ENCODE data around the gene ABCB6.

The ABCB6 gene

DNA sequence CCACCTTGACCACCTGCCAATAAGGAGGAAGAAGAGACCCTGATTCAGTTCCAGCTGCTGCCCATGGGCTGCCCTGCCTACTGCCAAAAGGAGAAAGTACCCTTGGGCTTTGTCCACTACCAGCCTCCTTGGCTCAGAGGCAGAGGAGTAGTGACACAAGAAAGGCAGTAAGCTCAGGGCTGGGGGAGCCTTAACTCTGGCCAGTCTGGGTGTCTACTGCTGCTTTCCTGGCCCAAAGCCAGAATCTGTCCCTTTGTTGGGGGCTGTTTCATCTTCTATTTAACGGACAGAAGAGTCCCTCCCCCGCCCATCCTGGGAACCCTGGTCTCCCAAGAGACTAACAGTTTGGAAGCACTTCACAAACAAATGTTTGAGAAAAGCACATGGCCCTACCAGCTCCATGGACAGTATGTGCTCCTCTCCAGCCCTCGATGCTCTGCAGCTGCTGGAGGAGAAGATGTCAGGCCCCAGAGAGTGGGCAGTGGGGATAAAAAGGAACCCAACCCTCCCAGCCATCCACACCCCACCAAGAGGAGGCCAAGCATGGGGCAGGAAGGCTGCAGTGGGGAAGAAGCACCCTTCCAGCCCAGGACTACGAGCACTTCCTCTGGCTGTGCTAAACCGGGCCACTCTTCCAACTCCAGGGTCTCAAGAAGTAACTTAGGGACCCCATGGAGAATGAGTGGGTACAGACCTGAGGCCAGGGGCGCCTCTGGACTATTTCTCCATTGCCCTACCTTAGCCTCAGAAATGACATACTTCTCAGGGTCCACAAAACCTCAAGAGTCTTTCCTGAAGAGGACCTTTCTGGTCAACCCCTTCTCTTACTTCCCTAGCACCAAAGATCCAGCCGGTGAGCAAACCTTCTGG, 9.5 kb upstream of the ABCB6 start:
- TF ChIP-seq, protein P1, sequence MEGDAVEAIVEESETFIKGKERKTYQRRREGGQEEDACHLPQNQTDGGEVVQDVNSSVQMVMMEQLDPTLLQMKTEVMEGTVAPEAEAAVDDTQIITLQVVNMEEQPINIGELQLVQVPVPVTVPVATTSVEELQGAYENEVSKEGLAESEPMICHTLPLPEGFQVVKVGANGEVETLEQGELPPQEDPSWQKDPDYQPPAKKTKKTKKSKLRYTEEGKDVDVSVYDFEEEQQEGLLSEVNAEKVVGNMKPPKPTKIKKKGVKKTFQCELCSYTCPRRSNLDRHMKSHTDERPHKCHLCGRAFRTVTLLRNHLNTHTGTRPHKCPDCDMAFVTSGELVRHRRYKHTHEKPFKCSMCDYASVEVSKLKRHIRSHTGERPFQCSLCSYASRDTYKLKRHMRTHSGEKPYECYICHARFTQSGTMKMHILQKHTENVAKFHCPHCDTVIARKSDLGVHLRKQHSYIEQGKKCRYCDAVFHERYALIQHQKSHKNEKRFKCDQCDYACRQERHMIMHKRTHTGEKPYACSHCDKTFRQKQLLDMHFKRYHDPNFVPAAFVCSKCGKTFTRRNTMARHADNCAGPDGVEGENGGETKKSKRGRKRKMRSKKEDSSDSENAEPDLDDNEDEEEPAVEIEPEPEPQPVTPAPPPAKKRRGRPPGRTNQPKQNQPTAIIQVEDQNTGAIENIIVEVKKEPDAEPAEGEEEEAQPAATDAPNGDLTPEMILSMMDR (IDR thresholded peaks at IDR 0.05; ENCODE audit: low read depth, low read length, missing control alignments), result no peak
- DNase-seq (ENCODE audit: low read depth), result no peak
- peak overlapping the region; percentile 80 for H3K4me3 ChIP-seq (ENCODE audit: low read depth, low read length)

DNA sequence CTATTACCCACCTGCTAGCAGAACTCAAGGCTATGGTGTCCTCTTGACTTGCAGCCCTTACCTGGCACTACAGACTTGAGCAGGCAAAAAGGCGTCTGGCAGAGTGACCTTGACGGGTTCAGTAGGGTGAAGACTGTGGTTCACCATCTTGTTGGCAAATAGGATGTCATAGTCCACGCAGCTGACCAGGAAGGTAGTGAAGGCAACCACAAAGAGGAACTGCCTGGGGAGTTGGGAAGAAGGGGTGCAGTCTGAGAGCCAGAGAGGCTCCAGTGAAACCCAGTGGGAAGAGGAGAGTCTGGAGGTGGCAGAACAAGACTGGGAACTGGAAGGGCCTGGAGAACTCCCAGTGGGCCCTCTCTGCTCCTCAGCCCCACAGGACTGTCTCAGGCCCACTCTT, 6.6 kb upstream of the ABCB6 start:
- DNase-seq (ENCODE audit: low read depth), result no peak
- TF ChIP-seq, protein P1 (IDR thresholded peaks at IDR 0.05; ENCODE audit: low read depth, low read length, missing control alignments), result no peak
- no peak overlapping the region for H3K4me3 ChIP-seq (ENCODE audit: low read depth, low read length)

DNA sequence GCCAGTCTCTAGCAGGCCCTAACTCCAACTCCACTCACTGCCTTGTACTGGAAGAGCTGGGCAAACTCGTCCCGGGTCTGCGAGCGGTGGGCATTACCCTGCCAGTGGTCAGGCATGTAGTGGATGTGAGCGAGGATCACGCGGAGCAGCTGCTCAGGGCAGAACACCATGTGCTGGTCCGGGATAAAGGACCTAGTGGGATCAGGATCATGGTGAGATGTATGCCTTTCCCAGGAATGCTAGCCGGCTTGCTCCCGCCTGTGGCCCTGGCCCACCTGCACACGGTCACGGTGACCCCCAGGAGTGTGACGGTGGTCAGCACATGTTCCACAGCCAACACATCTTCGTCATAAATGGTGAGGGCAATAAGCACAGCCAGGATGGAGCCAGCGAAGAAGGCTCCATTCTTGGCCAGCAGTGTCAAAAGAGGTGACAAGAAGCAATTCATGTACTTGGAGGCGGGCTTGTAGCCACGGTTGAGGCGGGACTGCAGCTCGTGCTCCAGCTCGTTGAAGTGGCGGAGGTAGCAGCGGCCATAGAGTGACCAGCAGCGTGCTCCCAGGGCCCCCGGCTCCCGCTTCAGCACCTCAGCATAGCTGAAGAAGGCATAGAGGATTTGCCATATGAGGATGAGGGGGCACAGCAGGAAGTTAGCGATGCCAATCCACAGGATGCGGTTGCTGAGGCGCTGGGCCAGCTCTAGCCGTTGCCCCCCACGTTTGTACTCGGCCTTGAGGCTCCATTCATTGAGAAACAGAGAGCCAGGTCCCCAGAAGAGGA, 5.3 kb upstream of the ABCB6 start:
- no peak for DNase-seq (ENCODE audit: low read depth)

DNA sequence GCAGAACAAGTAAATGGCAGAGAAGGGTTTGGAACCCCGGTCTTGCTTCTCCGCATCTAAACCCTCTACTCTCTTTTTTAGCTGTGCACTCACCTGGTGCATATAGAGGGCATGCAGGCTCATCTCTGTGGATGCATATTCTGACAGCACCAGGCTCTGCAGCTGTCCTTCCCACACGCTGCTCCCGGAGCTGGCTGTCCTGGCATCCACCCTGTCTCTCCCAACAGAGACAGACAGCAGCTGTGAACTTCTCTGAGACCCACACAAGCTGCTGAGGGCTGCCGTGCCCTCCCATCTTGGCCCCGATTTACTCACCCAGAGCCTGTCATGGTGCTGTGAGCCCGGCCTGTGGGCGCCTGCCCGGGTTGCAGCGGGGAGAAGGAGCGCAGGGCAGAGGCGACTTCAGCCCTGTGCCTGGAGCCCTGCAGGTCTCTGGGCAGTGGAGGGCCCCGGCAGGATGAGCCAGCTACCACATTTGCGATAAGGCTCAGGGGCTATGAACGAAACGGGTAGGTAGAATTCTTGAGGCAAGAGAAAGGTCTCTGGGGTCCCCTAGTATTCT, 3.3 kb upstream of the ABCB6 start:
- no peak for DNase-seq (ENCODE audit: low read depth)
- TF ChIP-seq, protein P1 (IDR thresholded peaks at IDR 0.05; ENCODE audit: low read depth, low read length, missing control alignments), result no peak
- H3K4me3 ChIP-seq (ENCODE audit: low read depth, low read length), result no peak overlapping the region

More for the DNA sequence above, 5.3 kb upstream of the ABCB6 start:
- TF ChIP-seq, protein P1 (IDR thresholded peaks at IDR 0.05; ENCODE audit: low read depth, low read length, missing control alignments), result no peak
- H3K4me3 ChIP-seq (ENCODE audit: low read depth, low read length), result no peak overlapping the region

DNA sequence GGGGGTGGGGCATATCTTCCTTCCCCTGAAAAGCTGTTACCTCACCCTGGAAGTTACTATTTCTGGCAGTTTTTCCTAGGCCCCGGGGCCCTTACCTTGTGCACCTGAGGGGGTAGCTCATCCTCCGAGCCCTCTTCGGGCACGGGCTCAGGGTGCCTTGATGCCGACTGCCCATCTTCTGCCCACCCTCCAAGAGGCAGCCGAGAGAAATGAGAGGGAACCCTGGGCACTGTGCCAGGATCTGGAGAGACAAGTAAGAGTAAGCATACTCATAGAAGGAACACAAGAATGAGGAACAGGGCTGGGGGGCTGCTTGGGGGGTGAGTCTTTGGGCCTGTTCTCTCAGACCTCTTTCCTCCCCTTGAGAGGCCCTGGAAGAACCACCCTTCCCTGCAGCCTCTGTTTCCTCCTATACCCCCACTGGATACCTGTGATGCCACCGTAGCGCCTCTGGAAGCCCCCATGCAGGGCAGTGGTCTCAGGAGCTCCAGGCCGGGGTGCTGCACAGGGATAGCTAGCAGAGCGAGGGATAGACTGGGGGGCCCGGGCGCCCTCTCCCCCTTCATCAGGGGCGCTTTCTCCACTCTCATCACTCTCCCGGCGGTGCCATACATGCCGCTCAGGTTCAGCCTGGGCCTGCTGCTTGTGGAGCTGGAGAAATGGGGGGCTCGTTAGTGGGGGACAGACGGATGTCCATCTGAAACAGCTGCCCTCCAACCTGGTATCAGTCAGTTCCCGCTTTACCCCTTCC, 2.1 kb upstream of the ABCB6 start:
- H3K4me3 ChIP-seq (ENCODE audit: low read depth, low read length), result no peak overlapping the region
- TF ChIP-seq, protein P1 (IDR thresholded peaks at IDR 0.05; ENCODE audit: low read depth, low read length, missing control alignments), result no peak
- DNase-seq (ENCODE audit: low read depth), result no peak

DNA sequence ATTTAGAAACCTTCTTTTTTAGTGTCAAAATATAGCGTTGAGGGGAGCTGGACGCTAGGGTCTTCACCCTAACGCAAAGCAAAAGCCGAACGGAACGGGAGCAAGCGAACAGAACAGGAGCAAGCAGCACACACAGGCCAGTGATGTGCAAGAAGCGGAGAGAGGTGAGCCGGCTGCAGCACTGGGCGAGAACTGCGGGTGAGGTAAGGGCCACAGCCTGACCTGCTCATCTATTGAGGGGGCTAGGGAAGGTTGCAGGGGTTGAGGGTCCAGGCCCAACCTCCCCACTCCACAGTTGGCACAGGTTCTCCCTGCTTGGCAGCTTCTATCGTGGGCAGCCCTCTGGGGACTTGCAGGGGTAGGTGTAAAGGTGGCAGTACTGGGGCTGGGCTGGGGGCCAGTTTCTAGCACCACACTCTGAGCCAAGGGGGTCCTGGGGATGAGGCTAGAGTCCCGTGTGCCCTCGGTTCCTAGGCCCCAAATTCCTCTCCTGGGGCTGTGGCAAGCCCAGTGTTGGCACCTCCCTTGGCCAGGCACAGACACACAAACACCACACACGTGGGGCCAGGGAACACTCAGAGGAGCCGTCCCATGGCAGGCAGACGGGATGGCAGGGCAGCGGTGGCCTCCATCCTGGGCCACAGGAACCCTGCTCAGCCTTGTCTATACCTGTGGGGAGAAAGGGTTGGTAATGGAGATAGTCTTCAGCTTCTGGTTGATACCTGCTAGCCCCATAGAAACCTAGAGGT, 1.2 kb upstream of the ABCB6 start:
- DNase-seq (ENCODE audit: low read depth), result no peak
- TF ChIP-seq, protein P1 (IDR thresholded peaks at IDR 0.05; ENCODE audit: low read depth, low read length, missing control alignments), result no peak
- no peak overlapping the region for H3K4me3 ChIP-seq (ENCODE audit: low read depth, low read length)

All from GM12864 (cell line).